ENCODE data around the gene PLXDC2. TPM values are rescaled to one million over a fixed set of nuclear protein-coding genes. Genes with fewer than 3 reads are reported as not detected.

Gene PLXDC2
- total and polyA plus RNA-seq, 10 of the 15 experiments (the other 5 are each of a cell fraction or from before 2014, with no cell fraction given) = 0.05 to 1.8 (median 0.14) TPM; not detected in 2

GRCh38 chr10:20200758-20201157 lies 384.5 kb downstream of the PLXDC2 start:
- DNase-seq (ENCODE audit: low read depth, low spot score) = no peak
- Histone ChIP-seq H3K36me3 (ENCODE audit: control insufficient read depth in 2 of 2, insufficient read depth in 2 of 2, low read length in 1 of 2) (no peaks in the 10 kb centered on the region), H2AFZ (ENCODE audit: control insufficient read depth, low read depth, low read length) (no peak overlapping the region), H3K79me2 (ENCODE audit: control insufficient read depth, insufficient read depth, low read length) (no peaks in the 10 kb centered on the region), H3K4me1 (ENCODE audit: control insufficient read depth, insufficient read depth, low read length) (no peaks in the 10 kb centered on the region), H3K9me3 (replicated peaks; ENCODE audit: control insufficient read depth, insufficient read depth, low read length) (no peaks in the 10 kb centered on the region), H4K20me1 (ENCODE audit: control insufficient read depth, insufficient read depth) (no peaks in the 10 kb centered on the region), H3K9ac (ENCODE audit: control insufficient read depth, insufficient read depth, low read length) (no peak overlapping the region), H3K27me3 (replicated peaks in 1 of 2; ENCODE audit: control insufficient read depth in 2 of 2, insufficient read depth in 2 of 2, low read length in 1 of 2) (no peaks in the 10 kb centered on the region), H3K4me2 (ENCODE audit: control insufficient read depth, insufficient read depth) (no peak overlapping the region), H3K27ac (ENCODE audit: control insufficient read depth, insufficient read depth) (no peak overlapping the region), H3K4me3 (no peak overlapping the region)
- ChIA-PET POLR2A (no interaction called here), RAD21 (ENCODE audit: unreplicated experiment) (no interaction called here), SMC1A (ENCODE audit: uncharacterized antibody, unreplicated experiment) (no interaction called here), CTCF (interaction anchor here (1.0 kb wide), 1 partner anchor 20 kb away, joined by 4 read pairs; no protein-coding TSS in a partner anchor)
- in situ Hi-C loops (cut with MboI) = no loop called here
- no peak for ATAC-seq
- intact Hi-C loops (cut with micrococcal nuclease; ENCODE audit: unreplicated experiment) = no loop called here
- WGBS (ENCODE audit: insufficient coverage, insufficient replicate concordance, low lambda C conversion rate, missing lambda C conversion rate) = 0% methylated on average over 1 of the region's 1 CpG
- no TSS peak for BruUV-seq (replicated peaks)
- FAIRE-seq = no peak
- no peak for TF ChIP-seq CUX1 (IDR thresholded peaks at IDR 0.05; ENCODE audit: insufficient replicate concordance, low read depth, low read length)
- TF ChIP-seq SMC3 (IDR thresholded peaks at IDR 0.05; ENCODE audit: borderline replicate concordance, low read length) = no peak
- TF ChIP-seq ZNF622 (IDR thresholded peaks at IDR 0.05) = no peak
- TF ChIP-seq HDGF (IDR thresholded peaks at IDR 0.05) = no peak
- TF ChIP-seq POLR2A (IDR thresholded peaks at IDR 0.05; ENCODE audit: low read depth, low read length) = no peak
- no peak for TF ChIP-seq DPF2 (IDR thresholded peaks at IDR 0.05)
- TF ChIP-seq EZH2 (IDR thresholded peaks at IDR 0.05; ENCODE audit: borderline replicate concordance, control insufficient read depth, low read depth, low read length) = no peak
- TF ChIP-seq USF1 (IDR thresholded peaks at IDR 0.05; ENCODE audit: borderline replicate concordance, extremely low read length, insufficient read depth, low read depth, low read length) = no peak
- no peak for TF ChIP-seq RAD51 (IDR thresholded peaks at IDR 0.05)
- TF ChIP-seq PBX3 (IDR thresholded peaks at IDR 0.05; ENCODE audit: insufficient replicate concordance, low read depth, low read length) = no peak
- TF ChIP-seq YBX1 (IDR thresholded peaks at IDR 0.05) = no peak
- no peak for TF ChIP-seq SMAD1 (IDR thresholded peaks at IDR 0.05; ENCODE audit: low read depth, partially characterized antibody)
- no peak for TF ChIP-seq MYC (IDR thresholded peaks at IDR 0.05; ENCODE audit: insufficient read depth, insufficient read length, insufficient replicate concordance, low read length, severe bottlenecking)
- no peak for TF ChIP-seq EED (IDR thresholded peaks at IDR 0.05; ENCODE audit: low read depth)
- TF ChIP-seq REST (IDR thresholded peaks at IDR 0.05; ENCODE audit: low read depth, low read length) = no peak
